ENCODE results near the gene ZNF653.
"Not testable (repeated sequence)": the region's sequence is repeated elsewhere in the genome, so short reads cannot be mapped to it uniquely, and the experiment has no call there.

The ZNF653 gene

GRCh38 chr19:11481534-11482383 is 23.9 kb downstream of the ZNF653 start:
- peak in 1 of 2 donors; percentile 28 for DNase-seq (ENCODE audit: low read depth in 2 of 2, low spot score in 1 of 2)

- DNase-seq (ENCODE audit: low read depth in 2 of 2, low spot score in 1 of 2), result no peak
These were observed 24.7 kb downstream of the ZNF653 start, which contains the start of gene ELAVL3 for GRCh38 chr19:11480715-11481533. Gene ELAVL3 (minus strand): TSS chr19:11481046. CDS start chr19:11480608, 438 bp downstream.

- DNase-seq (ENCODE audit: low read depth in 2 of 2, low spot score in 1 of 2), result no peak
These were observed 25.5 kb downstream of the ZNF653 start for GRCh38 chr19:11479898-11480714.

DNA sequence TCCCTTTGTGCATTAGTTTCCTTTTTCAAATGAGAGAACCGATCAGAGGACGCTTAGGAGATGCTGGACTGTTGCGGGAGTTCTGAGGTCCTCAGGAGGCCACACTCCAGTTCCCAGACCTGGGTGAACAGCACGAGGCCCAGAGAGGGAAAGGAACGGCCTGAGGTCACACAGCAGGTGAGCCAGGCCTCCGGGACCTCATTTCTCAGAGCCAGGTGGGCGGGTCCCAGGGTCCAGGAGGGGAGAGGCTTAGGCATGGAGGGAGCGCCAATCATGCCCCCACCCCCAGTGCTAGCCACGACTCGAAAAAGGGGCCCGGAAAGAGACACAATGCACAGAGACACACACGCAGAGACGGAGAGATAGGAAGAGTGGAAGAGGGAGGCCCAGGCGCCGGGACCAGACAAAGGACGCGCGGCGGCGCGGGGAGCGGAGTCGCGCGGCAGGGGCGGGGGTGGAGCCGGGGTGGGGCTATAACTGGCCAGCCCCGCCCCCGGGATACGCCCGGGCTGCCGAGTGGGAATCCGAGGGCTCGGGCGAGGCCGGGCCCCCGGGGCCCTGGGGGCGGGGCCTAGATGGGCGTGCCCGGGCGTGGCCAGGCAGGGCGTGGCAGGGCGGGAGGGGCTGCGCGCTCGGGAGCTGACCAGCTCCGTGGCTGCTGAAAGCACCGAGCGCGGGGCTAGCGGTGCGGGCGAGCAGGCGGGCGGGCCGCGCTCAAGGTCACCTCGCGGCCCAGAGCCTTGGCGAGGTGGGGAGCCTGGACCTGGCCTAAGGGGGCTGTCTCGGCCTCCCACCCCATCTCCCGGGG is 26.3 kb downstream of the ZNF653 start:
- no peak for DNase-seq (ENCODE audit: low read depth in 2 of 2, low spot score in 1 of 2)

GRCh38 chr19:11478167-11479089 is 27.2 kb downstream of the ZNF653 start:
- DNase-seq (ENCODE audit: low read depth in 2 of 2, low spot score in 1 of 2), result no peak

DNA sequence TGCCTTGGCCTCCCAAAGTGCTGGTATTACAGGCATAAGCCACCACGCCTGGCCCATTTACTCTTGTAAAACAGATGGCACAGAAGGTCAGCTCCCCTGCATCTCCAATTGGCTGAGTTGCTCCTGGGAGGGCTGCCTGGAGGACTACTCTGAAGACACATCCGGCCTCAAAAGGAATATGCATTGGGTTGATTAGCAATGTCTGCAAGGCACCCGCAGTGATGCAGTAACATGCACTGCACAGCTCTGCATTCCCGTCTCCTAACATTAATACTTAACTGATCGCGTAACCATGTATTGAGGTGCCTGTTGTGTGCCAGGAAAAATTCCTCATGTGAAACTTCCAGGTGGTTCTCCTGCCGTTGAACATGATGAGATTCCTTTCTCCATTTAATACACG is 29.8 kb downstream of the ZNF653 start:
- no peak for DNase-seq (ENCODE audit: low read depth in 2 of 2, low spot score in 1 of 2)

- DNase-seq (ENCODE audit: low read depth in 2 of 2, low spot score in 1 of 2), result not testable (repeated sequence)
These were observed 30.3 kb downstream of the ZNF653 start for GRCh38 chr19:11475343-11475742.

GRCh38 chr19:11473725-11474124 is 31.9 kb downstream of the ZNF653 start:
- no peak for DNase-seq (ENCODE audit: low read depth in 2 of 2, low spot score in 1 of 2)

GRCh38 chr19:11468266-11468845 is 37.3 kb downstream of the ZNF653 start:
- not testable (repeated sequence) for DNase-seq (ENCODE audit: low read depth in 2 of 2, low spot score in 1 of 2)

GRCh38 chr19:11465600-11465999 is 40.0 kb downstream of the ZNF653 start:
- DNase-seq (ENCODE audit: low read depth in 2 of 2, low spot score in 1 of 2), result no peak

DNA sequence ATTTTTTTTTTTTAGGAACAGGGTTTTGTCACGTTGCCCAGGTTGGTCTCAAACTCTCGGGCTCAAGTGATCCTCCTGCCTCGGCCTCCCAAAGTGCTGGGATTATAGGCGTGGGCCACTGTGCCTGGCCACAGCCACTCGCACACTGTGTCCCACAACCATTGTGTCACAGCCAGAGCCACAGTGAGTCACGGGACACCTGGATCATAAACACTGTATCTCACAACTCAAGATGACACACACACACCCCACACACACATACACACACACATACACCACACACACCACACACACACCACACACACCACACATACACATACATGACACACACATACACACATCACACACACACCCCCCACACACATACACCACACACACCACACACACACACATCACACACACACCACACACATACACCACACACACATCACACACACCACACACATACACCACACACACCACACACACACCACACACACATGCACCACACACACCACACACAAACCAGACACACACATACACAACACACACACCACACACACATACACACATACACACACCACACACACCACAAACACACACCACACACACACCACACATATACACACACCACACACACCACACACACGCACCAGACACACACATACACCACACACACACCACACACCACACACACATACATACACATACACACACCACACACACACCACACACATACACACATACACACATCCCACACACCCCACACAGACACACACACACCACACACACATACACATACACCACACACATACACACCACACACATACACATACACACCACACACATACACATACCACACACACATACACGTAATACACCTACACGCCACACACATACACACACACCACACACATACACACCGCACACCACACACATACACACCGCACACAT is 41.0 kb downstream of the ZNF653 start:
- no peak for DNase-seq (ENCODE audit: low read depth in 2 of 2, low spot score in 1 of 2)

DNA sequence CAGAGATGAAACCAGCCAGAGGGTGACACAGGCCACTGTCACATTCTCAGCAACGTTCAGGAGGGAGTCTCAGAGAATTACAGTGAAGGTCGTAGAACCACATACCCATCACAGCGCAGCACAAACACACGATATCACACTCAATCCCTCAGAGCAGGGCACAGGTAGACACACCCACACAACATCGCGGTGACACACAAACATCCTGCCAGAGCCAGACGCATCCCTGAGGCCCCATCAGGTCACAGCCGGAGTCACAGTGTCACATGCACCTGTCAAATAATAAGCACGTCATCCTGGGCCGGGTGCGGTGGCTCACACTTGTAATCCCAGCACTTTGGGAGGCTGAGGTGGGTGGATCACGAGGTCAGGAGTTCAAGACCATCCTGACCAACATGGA is 42.2 kb downstream of the ZNF653 start:
- DNase-seq (ENCODE audit: low read depth in 2 of 2, low spot score in 1 of 2), result no peak

- DNase-seq (ENCODE audit: low read depth in 2 of 2, low spot score in 1 of 2), result no peak
These were observed 44.2 kb downstream of the ZNF653 start for GRCh38 chr19:11461453-11461852.

- DNase-seq (ENCODE audit: low read depth in 2 of 2, low spot score in 1 of 2), result no peak
These were observed 45.4 kb downstream of the ZNF653 start for GRCh38 chr19:11460207-11460606.

GRCh38 chr19:11458912-11459311 is 46.7 kb downstream of the ZNF653 start:
- not testable (repeated sequence) for DNase-seq (ENCODE audit: low read depth in 2 of 2, low spot score in 1 of 2)

- DNase-seq (ENCODE audit: low read depth in 2 of 2, low spot score in 1 of 2), result no peak
These were observed 47.3 kb downstream of the ZNF653 start for GRCh38 chr19:11458236-11458900.

- DNase-seq (ENCODE audit: low read depth in 2 of 2, low spot score in 1 of 2), result no peak
These were observed 47.8 kb downstream of the ZNF653 start for GRCh38 chr19:11457831-11458230.

All from stimulated activated CD8-positive, alpha-beta memory T cell treated with anti-CD3 and anti-CD28 coated beads, Interleukin-4, amount 100 ng/mL, for 1 hour (primary cell).